SK-N-MC (cell line): ENCODE measurements around the gene RAB23.

Experiments
- EZH2 ChIP-seq: fragments of 200-600 bp; sonication (generic); IDR thresholded peaks from one replicate; pipeline ENCODE4 v1.6.1; 2017; ENCODE audit warnings: antibody characterized with exemption
- FOXP2 ChIP-seq: optimal IDR thresholded peaks from 2 replicates; pipeline ENCODE3; 2011; ENCODE audit warnings: mild to moderate bottlenecking, moderate library complexity; ENCODE audit not compliant: insufficient read depth; ENCODE audit errors: extremely low read length, control extremely low read depth
- POLR2AphosphoS5 ChIP-seq: IDR thresholded peaks from 2 replicates; pipeline ENCODE4 v1.6.1; 2012; ENCODE audit warnings: mild to moderate bottlenecking, low read depth, low read length, borderline replicate concordance

DNA sequence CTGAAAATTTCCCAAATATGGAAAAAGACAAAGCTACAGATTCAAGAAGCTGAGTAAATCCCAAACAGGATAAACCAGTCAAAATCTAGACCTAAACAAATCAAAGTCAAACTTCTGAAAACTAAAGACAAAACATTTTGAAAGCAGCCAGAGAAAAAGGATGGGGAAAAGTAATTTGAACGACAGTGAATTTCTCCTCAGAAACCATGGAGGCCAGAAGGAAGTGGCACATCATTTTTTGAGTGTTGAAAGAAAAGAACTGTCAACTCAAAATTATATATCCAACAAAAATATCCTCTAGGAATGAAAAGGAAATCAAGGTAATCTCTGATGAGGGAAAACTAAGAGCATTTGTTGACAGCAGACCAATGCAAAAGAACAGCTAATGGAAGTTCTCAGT is 6.8 kb downstream of the RAB23 start:
- TF ChIP-seq EZH2 (no peak), POLR2AphosphoS5 (no peak), FOXP2 (no peak)
